K562 (cell line): ENCODE measurements around the gene MYL3. TPM values are rescaled to one million over a fixed set of nuclear protein-coding genes. Genes with fewer than 3 reads are reported as not detected.

Experiments used
- CBFB ChIP-seq: sonication (generic); formaldehyde crosslinking; IDR thresholded peaks from 2 replicates; pipeline ENCODE4 v1.4.0; 2020; ENCODE audit warnings: mild to moderate bottlenecking, missing genetic modification reagents
- DIDO1 ChIP-seq: fragments of 450-650 bp; IDR thresholded peaks from 2 replicates; pipeline ENCODE4 v1.6.1; 2016; ENCODE audit warnings: low read depth, missing biosample characterization, missing genetic modification characterization
- EGR1 ChIP-seq: fragments of 450-650 bp; conservative IDR thresholded peaks from 2 replicates; pipeline ENCODE4 v1.6.1; 2017; ENCODE audit warnings: mild to moderate bottlenecking
- ESRRA ChIP-seq: fragments of 450-650 bp; IDR thresholded peaks from 2 replicates; pipeline ENCODE4 v1.6.1; 2014; ENCODE audit warnings: low read depth, mild to moderate bottlenecking, moderate library complexity, borderline replicate concordance
- GABPA ChIP-seq: fragments of 200-800 bp; sonication (Bioruptor generic); conservative IDR thresholded peaks from 2 replicates; pipeline ENCODE4 v1.6.1; 2016; ENCODE audit warnings: low read depth, missing genetic modification characterization, missing compliant biosample characterization
- IRF2 ChIP-seq: sonication (generic); formaldehyde crosslinking; IDR thresholded peaks from 2 replicates; pipeline ENCODE4 v1.8.1; 2022; ENCODE audit warnings: mild to moderate bottlenecking, missing genetic modification reagents
- MTA3 ChIP-seq: fragments of 450-650 bp; formaldehyde crosslinking; IDR thresholded peaks from 2 replicates; pipeline ENCODE4 v1.6.1; 2017; ENCODE audit warnings: mild to moderate bottlenecking, borderline replicate concordance
- PHB ChIP-seq: fragments of 250-450 bp; sonication (Bioruptor Pico); IDR thresholded peaks from 2 replicates; pipeline ENCODE4 v1.5.0; 2021
- PML ChIP-seq: IDR thresholded peaks from 2 replicates; pipeline ENCODE4 v1.6.1; 2012; ENCODE audit warnings: low read length, inconsistent platforms
- POLR2G ChIP-seq: fragments of 200-400 bp; formaldehyde crosslinking; IDR thresholded peaks from 2 replicates; pipeline ENCODE4 v1.6.1; 2017; ENCODE audit warnings: low read depth, mild to moderate bottlenecking, antibody characterized with exemption, low read length, moderate library complexity
- RBBP5 ChIP-seq: fragments of 200-600 bp; sonication (generic); IDR thresholded peaks from 2 replicates; pipeline ENCODE4 v1.6.1; 2012; ENCODE audit warnings: borderline replicate concordance, mild to moderate bottlenecking, low read length, control low read depth, inconsistent platforms; ENCODE audit not compliant: insufficient read depth, poor library complexity, severe bottlenecking
- RBFOX2 ChIP-seq: fragments of 200-400 bp; formaldehyde crosslinking; IDR thresholded peaks from 2 replicates; pipeline ENCODE4 v1.6.1; 2017; ENCODE audit warnings: low read depth, mild to moderate bottlenecking, low read length, moderate library complexity
- TRIM24 ChIP-seq, 2 experiments: fragments of 450-650 bp; IDR thresholded peaks; 2 replicates each; pipeline ENCODE4 v1.6.1; 2016
- ZBTB33 ChIP-seq: sonication (generic); formaldehyde crosslinking; IDR thresholded peaks from 2 replicates; pipeline ENCODE4 v1.8.1; 2023; ENCODE audit warnings: mild to moderate bottlenecking, missing genetic modification reagents
- ZBTB43 ChIP-seq: sonication (generic); formaldehyde crosslinking; IDR thresholded peaks from 2 replicates; pipeline ENCODE4 v1.8.0; 2023; ENCODE audit warnings: mild to moderate bottlenecking, missing genetic modification reagents
- ZFP1 ChIP-seq: fragments of 450-650 bp; formaldehyde crosslinking; IDR thresholded peaks from 2 replicates; pipeline ENCODE4 v1.4.0; 2020; ENCODE audit warnings: mild to moderate bottlenecking, mixed read lengths
- ZFP30 ChIP-seq: fragments of 250-450 bp; sonication (Bioruptor Pico); IDR thresholded peaks from 2 replicates; pipeline ENCODE4 v1.8.0; 2022; ENCODE audit warnings: moderate library complexity, mild to moderate bottlenecking, inconsistent platforms, borderline replicate concordance
- ZFX ChIP-seq: sonication (generic); formaldehyde crosslinking; IDR thresholded peaks from 2 replicates; pipeline ENCODE4 v1.8.0; 2022; ENCODE audit warnings: mild to moderate bottlenecking, missing genetic modification reagents, moderate library complexity
- ZNF717 ChIP-seq: fragments of 250-450 bp; sonication (Bioruptor Pico); IDR thresholded peaks from 2 replicates; pipeline ENCODE4 v1.5.0; 2021
- ZNF740 ChIP-seq, 3 experiments: fragments of 200-800 bp in 1 of 3; sonication (Bioruptor generic) in 1 of 3; sonication (generic) in 1 of 3; formaldehyde crosslinking in 1 of 3; IDR thresholded peaks; 2 replicates each; pipeline versions ENCODE4 v1.6.1 to v1.8.0; 2016 to 2022; ENCODE audit warnings: mild to moderate bottlenecking in 2 of 3, missing compliant biosample characterization in 2 of 3, missing genetic modification characterization in 2 of 3, missing genetic modification reagents in 1 of 3
- ZSCAN29 ChIP-seq: fragments of 450-650 bp; IDR thresholded peaks from 2 replicates; pipeline ENCODE4 v1.6.1; 2017
- polyA plus RNA-seq, 8 experiments: library from polyadenylated mRNA; depleted of rRNA in 4 of 8; stranded (reverse) in 5 of 8; unstranded in 3 of 8; fragments of >200 nt; fragmentation: Nextera tagmentation in 2 of 8; fragmentation: Illumina TruSeq in 1 of 8; extraction: Ambion mirVana in 2 of 8; extraction: Trizol in 1 of 8; gene quantifications; 2 replicates each; pipeline versions ENCODE4 v1.2.1 to v1.2.3, GENCODE V29; 2011 to 2014; ENCODE audit warnings: inconsistent platforms in 1 of 8, missing spikeins in 1 of 8
- total RNA-seq, 7 experiments: library from RNA; depleted of rRNA in 6 of 7; stranded (reverse); fragments of >200 nt in 6 of 7; fragmentation: Illumina TruSeq in 2 of 7; extraction: Trizol in 2 of 7; gene quantifications; 2 replicates each; pipeline versions ENCODE4 v1.2.1 to v1.2.3, GENCODE V29; 2011 to 2021; ENCODE audit warnings: low replicate concordance in 1 of 7

The MYL3 gene
- total and polyA plus RNA-seq, 9 of the 15 experiments (the other 6 are each of a cell fraction or from before 2014, with no cell fraction given), result 0.14 to 0.45 TPM; not detected in 7

GRCh38 chr3:46845860-46846623 lies 17.2 kb downstream of the MYL3 start (continued):
- TF ChIP-seq ZBTB33 (CRISPR knock-in tag) (0 out of 2 replicates have a peak, but pooled peaks have one; percentile 29), MTA3 (no peak), IRF2 (CRISPR knock-in tag) (no peak), EGR1 (peak; percentile 40), PML (no peak), ZNF717 (CRISPR knock-in tag) (no peak), ZBTB43 (CRISPR knock-in tag) (peak; percentile 64; the same call in 1 of the 2 replicates), RBFOX2 (peak; percentile 51; the same call in 1 of the 2 replicates), DIDO1 (tag) (no peak), ZSCAN29 (no peak), CBFB (peak; percentile 15; the same call in 1 of the 2 replicates), PHB (CRISPR knock-in tag) (no peak), TRIM24 (IDR thresholded peaks at IDR 0.05) (no peak), ZFP30 (CRISPR knock-in tag) (no peak), RBBP5 (no peak), ZFP1 (no peak), ZNF740 (CRISPR knock-in tag; IDR thresholded peaks at IDR 0.05) (no peak; the same call in none of the 2 replicates), ZNF740 (tag; IDR thresholded peaks at IDR 0.05) (peak in 1 of 2 experiments; percentile 39; a peak in 1 of 4 replicates), ESRRA (no peak), POLR2G (peak; percentile 62), GABPA (tag) (peak; percentile 72), ZFX (peak; percentile 86)
